GM12878 (cell line): Measurements from ENCODE around the gene GCC2. TPM values are rescaled to one million over a fixed set of nuclear protein-coding genes. Genes with fewer than 3 reads are reported as not detected.

Experiments used
- ATAC-seq: fragments of 200-7000 bp; cut with Tn5 transposase; 3 replicates; pipeline ENCODE4 v1.9.1; 2020; ENCODE audit warnings: mild to moderate bottlenecking, moderate library complexity
- BruUV-seq: library from RNA; stranded (reverse); fragments of 400-500 nt; replicated peaks from 2 replicates; lab custom pipeline; 2021; lab: Mats Ljungman, UMichigan
- CTCF ChIA-PET: fragments of 300-600 bp; sonication (Branson Sonifier 250); formaldehyde crosslinking; extraction: SDS; loops from one replicate; lab custom pipeline; 2021; ENCODE audit warnings: inconsistent platforms; lab: Yijun Ruan, JAX
- POLR2A ChIA-PET: fragments of 350-600 bp; formaldehyde crosslinking; extraction: SDS; loops from one replicate; lab custom pipeline; 2021; ENCODE audit warnings: inconsistent platforms; lab: Charles Lee
- RAD21 ChIA-PET: fragments of 300-600 bp; sonication (Branson Sonifier 250); formaldehyde crosslinking; loops from one replicate; lab custom pipeline; 2023; ENCODE audit warnings: antibody characterized with exemption; ENCODE audit not compliant: unreplicated experiment; lab: Charles Lee
- SMC1A ChIA-PET: fragments of 300-600 bp; sonication (Branson Sonifier 250); formaldehyde crosslinking; loops from one replicate; lab custom pipeline; 2023; ENCODE audit not compliant: unreplicated experiment, uncharacterized antibody; lab: Charles Lee
- DNase-seq: peaks from one replicate; pipeline ENCODE4 v3.0.0-alpha.2; 2011; ENCODE audit warnings: low read depth, low spot score
- FAIRE-seq: peaks from 3 replicates; lab custom pipeline; 2011; peaks lifted over from hg19 to GRCh38; lab: Jason Lieb, UNC
- H2AFZ ChIP-seq: 2 replicates; pipeline ENCODE4 v1.6.0; 2011; ENCODE audit warnings: low read depth, low read length, control low read depth; ENCODE audit not compliant: control insufficient read depth
- H3K27ac ChIP-seq: 2 replicates; pipeline ENCODE4 v1.5.1; 2011; ENCODE audit warnings: control low read depth; ENCODE audit not compliant: control insufficient read depth, insufficient read depth
- H3K27me3 ChIP-seq, 2 experiments: replicated peaks in 1 of 2; 2 replicates each; pipeline versions ENCODE4 v1.6.0 to v1.6.1; 2011; ENCODE audit warnings: low read length in 1 of 2; ENCODE audit not compliant: control insufficient read depth in 2 of 2, insufficient read depth in 2 of 2
- H3K36me3 ChIP-seq, 2 experiments: 2 replicates each; pipeline ENCODE4 v1.5.1; 2011; ENCODE audit warnings: low read length in 1 of 2; ENCODE audit not compliant: control insufficient read depth in 2 of 2, insufficient read depth in 2 of 2
- H3K4me1 ChIP-seq: 2 replicates; pipeline ENCODE4 v1.6.1; 2011; ENCODE audit warnings: mild to moderate bottlenecking, low read length, moderate library complexity, mixed read lengths; ENCODE audit not compliant: control insufficient read depth, insufficient read depth
- H3K4me2 ChIP-seq: 2 replicates; pipeline ENCODE4 v1.6.0; 2011; ENCODE audit warnings: control low read depth; ENCODE audit not compliant: control insufficient read depth, insufficient read depth
- H3K4me3 ChIP-seq: fragments of 200-600 bp; sonication (generic); 2 replicates; pipeline ENCODE4 v1.5.1; 2016
- H3K79me2 ChIP-seq: 2 replicates; pipeline ENCODE4 v1.6.0; 2011; ENCODE audit warnings: low read length; ENCODE audit not compliant: control insufficient read depth, insufficient read depth
- H3K9ac ChIP-seq: 2 replicates; pipeline ENCODE4 v1.8.0; 2011; ENCODE audit warnings: low read length, control low read depth, mixed read lengths; ENCODE audit not compliant: control insufficient read depth, insufficient read depth
- H3K9me3 ChIP-seq: replicated peaks from 3 replicates; pipeline ENCODE4 v1.5.1; 2011; ENCODE audit warnings: mild to moderate bottlenecking, low read length; ENCODE audit not compliant: control insufficient read depth, insufficient read depth
- H4K20me1 ChIP-seq: 2 replicates; pipeline ENCODE4 v1.6.0; 2011; ENCODE audit not compliant: control insufficient read depth, insufficient read depth
- ASH2L ChIP-seq: fragments of 300-600, 200-600 bp; sonication (generic); IDR thresholded peaks from 2 replicates; pipeline ENCODE4 v1.6.1; 2017; ENCODE audit warnings: low read depth, mild to moderate bottlenecking, borderline replicate concordance
- BCL3 ChIP-seq: IDR thresholded peaks from 2 replicates; pipeline ENCODE4 v1.6.1; 2011; ENCODE audit warnings: borderline replicate concordance, low read depth, mild to moderate bottlenecking, moderate library complexity, low read length; ENCODE audit not compliant: insufficient read depth, poor library complexity, severe bottlenecking
- CBX3 ChIP-seq: fragments of 200-600 bp; sonication (generic); IDR thresholded peaks from 2 replicates; pipeline ENCODE4 v1.6.1; 2016; ENCODE audit warnings: low read depth, borderline replicate concordance
- CEBPZ ChIP-seq: fragments of 150-350 bp; IDR thresholded peaks from 2 replicates; pipeline ENCODE4 v1.6.1; 2016; ENCODE audit warnings: low read depth, low read length
- HSF1 ChIP-seq: fragments of 150-350 bp; IDR thresholded peaks from 2 replicates; pipeline ENCODE4 v1.6.1; 2014; ENCODE audit warnings: mild to moderate bottlenecking, low read depth, low read length
- JUND ChIP-seq: IDR thresholded peaks from 2 replicates; pipeline ENCODE4 v1.6.1; 2012; ENCODE audit warnings: low read depth, mild to moderate bottlenecking, low read length, improper control_type of control experiment, moderate library complexity
- KAT2A ChIP-seq: conservative IDR thresholded peaks from 2 replicates; pipeline ENCODE4 v1.6.1; 2011; ENCODE audit warnings: low read depth, low read length; ENCODE audit not compliant: control insufficient read depth
- MEF2B ChIP-seq: fragments of 450-650 bp; IDR thresholded peaks from 2 replicates; pipeline ENCODE4 v1.6.1; 2018; ENCODE audit warnings: mild to moderate bottlenecking, moderate library complexity; ENCODE audit not compliant: partially characterized antibody, poor library complexity, severe bottlenecking
- NFYB ChIP-seq: IDR thresholded peaks from 2 replicates; pipeline ENCODE4 v1.6.1; 2011; ENCODE audit warnings: low read depth, mild to moderate bottlenecking, low read length, improper control_type of control experiment, moderate library complexity; ENCODE audit not compliant: insufficient read depth
- NR2F1 ChIP-seq: fragments of 450-650 bp; conservative IDR thresholded peaks from 2 replicates; pipeline ENCODE4 v1.6.1; 2017; ENCODE audit warnings: mild to moderate bottlenecking
- RAD51 ChIP-seq: fragments of 450-650 bp; IDR thresholded peaks from 2 replicates; pipeline ENCODE4 v1.6.1; 2016; ENCODE audit warnings: moderate library complexity, mild to moderate bottlenecking, inconsistent platforms
- SKIL ChIP-seq: fragments of 450-650 bp; IDR thresholded peaks from 2 replicates; pipeline ENCODE4 v1.6.1; 2017; ENCODE audit warnings: mild to moderate bottlenecking, low read depth, inconsistent platforms; ENCODE audit not compliant: poor library complexity, severe bottlenecking
- SRF ChIP-seq, 2 experiments: IDR thresholded peaks; 2 replicates each; pipeline ENCODE4 v1.6.1; 2011; ENCODE audit warnings: low read depth in 2 of 2, low read length in 2 of 2, mild to moderate bottlenecking in 1 of 2, moderate library complexity in 1 of 2
- ZBED1 ChIP-seq: IDR thresholded peaks from 2 replicates; pipeline ENCODE4 v1.6.1; 2016; ENCODE audit warnings: borderline replicate concordance
- ZNF217 ChIP-seq: fragments of 450-650 bp; IDR thresholded peaks from 2 replicates; pipeline ENCODE4 v1.6.1; 2017; ENCODE audit warnings: antibody characterized with exemption, mild to moderate bottlenecking
- WGBS: methylation state at CpG from one replicate; pipeline ENCODE4 v1.1.6; 2016; ENCODE audit warnings: low lambda C conversion rate; ENCODE audit not compliant: insufficient replicate concordance, insufficient coverage; ENCODE audit errors: missing lambda C conversion rate; 5-methylcytosine and 5-hydroxymethylcytosine counted together
- in situ Hi-C: fragments of 300-500 bp; cut with MboI; formaldehyde crosslinking; loops from 9 replicates; pipeline ENCODE4 v1.14.3; 2018; ENCODE audit warnings: mixed read lengths
- intact Hi-C: fragments of 100-400 bp; cut with micrococcal nuclease; formaldehyde crosslinking; loops from one replicate; pipeline ENCODE4 v1.14.2; 2022; ENCODE audit not compliant: unreplicated experiment
- polyA plus RNA-seq, 11 experiments: library from polyadenylated mRNA; depleted of rRNA in 4 of 11; unstranded in 6 of 11; stranded (reverse) in 5 of 11; fragments of >200 nt; fragmentation: Nextera tagmentation in 4 of 11; fragmentation: Illumina TruSeq in 1 of 11; extraction: Ambion mirVana in 4 of 11; extraction: Trizol in 1 of 11; gene quantifications; 1 replicate in 1 of 11; 2 replicates in 10 of 11; pipeline versions ENCODE4 v1.2.1 to v1.2.3, GENCODE V29; 2011 to 2016; ENCODE audit warnings: inconsistent platforms in 2 of 11, missing spikeins in 2 of 11, low read depth in 1 of 11
- total RNA-seq, 4 experiments: library from RNA; depleted of rRNA in 3 of 4; stranded (reverse); fragments of >200 nt in 3 of 4; fragmentation: Illumina TruSeq in 1 of 4; extraction: Trizol in 1 of 4; gene quantifications; 2 replicates each; pipeline versions ENCODE4 v1.2.1 to v1.2.3, GENCODE V29; 2013 to 2021

Gene GCC2
- total and polyA plus RNA-seq, 10 of the 15 experiments (the other 5 are each of a cell fraction or from before 2014, with no cell fraction given), result 11.8 to 35.5 (median 25.4) TPM

GRCh38 chr2:108404784-108405397 lies 44.1 kb upstream of the GCC2 start:
- ChIA-PET POLR2A (no interaction called here), CTCF (interaction anchor here (0.7 to 1.2 kb wide), 2 partner anchors 9 to 179 kb away, joined by 3 to 4 read pairs; no protein-coding TSS in a partner anchor), SMC1A (interaction anchor here (1.0 to 1.6 kb wide), 3 partner anchors 9 to 179 kb away, joined by 3 to 7 read pairs (median 4); no protein-coding TSS in a partner anchor), RAD21 (no interaction called here)
- intact Hi-C loops, result no loop called here
- Histone ChIP-seq H3K4me2 (no peak overlapping the region), H4K20me1 (no peaks in the 10 kb centered on the region), H3K27me3 (no peaks in the 10 kb centered on the region), H3K9me3 (peaks cover 5% of the 10 kb centered on the region; the same call in 2 of the 3 replicates), H3K4me3 (no peak overlapping the region), H3K27ac (no peak overlapping the region), H3K36me3 (no peaks in the 10 kb centered on the region), H3K4me1 (no peaks in the 10 kb centered on the region), H3K79me2 (no peaks in the 10 kb centered on the region), H3K9ac (no peak overlapping the region), H2AFZ (no peak overlapping the region)
- ATAC-seq (no peak), FAIRE-seq (no peak), DNase-seq (no peak)
- no TSS peak for BruUV-seq
- 17% methylated on average over 4 of the region's 4 CpGs for WGBS
- in situ Hi-C loops, result no loop called here
- TF ChIP-seq MEF2B, result no peak
- no peak for TF ChIP-seq ZBED1
- TF ChIP-seq SKIL, result no peak
- TF ChIP-seq ZNF217, result no peak
- no peak for TF ChIP-seq SRF (IDR thresholded peaks at IDR 0.05; ENCODE audit: low read depth in 2 of 2, low read length in 2 of 2)
- no peak for TF ChIP-seq CBX3
- no peak for TF ChIP-seq JUND
- TF ChIP-seq NR2F1, result no peak
- no peak for TF ChIP-seq BCL3
- no peak for TF ChIP-seq CEBPZ
- TF ChIP-seq KAT2A, result no peak
- TF ChIP-seq NFYB, result no peak
- no peak for TF ChIP-seq ASH2L
- TF ChIP-seq HSF1, result no peak
- TF ChIP-seq RAD51, result no peak
